ENCODE data around the gene PARD3B.

The PARD3B gene

GRCh38 chr2:204772546-204772945 is 227.3 kb downstream of the PARD3B start:
- DNase-seq: no peak

- no peak for DNase-seq
Observed at GRCh38 chr2:204775766-204776165, 230.5 kb downstream of the PARD3B start.

- DNase-seq: no peak
Observed at GRCh38 chr2:204776781-204777559, 231.7 kb downstream of the PARD3B start.

- no peak for DNase-seq
Observed at GRCh38 chr2:204779771-204780170, 234.5 kb downstream of the PARD3B start.

GRCh38 chr2:204781941-204782340 is 236.7 kb downstream of the PARD3B start:
- no peak for DNase-seq

- no peak for DNase-seq
Observed at GRCh38 chr2:204790076-204790475, 244.8 kb downstream of the PARD3B start.

- DNase-seq: no peak
Observed at GRCh38 chr2:204791230-204791629, 246.0 kb downstream of the PARD3B start.

- DNase-seq: no peak
Observed at GRCh38 chr2:204794624-204795023, 249.3 kb downstream of the PARD3B start.

GRCh38 chr2:204795156-204795555 is 249.9 kb downstream of the PARD3B start:
- DNase-seq: no peak

- no peak for DNase-seq
Observed at GRCh38 chr2:204796581-204796980, 251.3 kb downstream of the PARD3B start.

- DNase-seq: no peak
Observed at GRCh38 chr2:204799791-204800190, 254.5 kb downstream of the PARD3B start.

- DNase-seq: no peak
Observed at GRCh38 chr2:204808494-204808893, 263.2 kb downstream of the PARD3B start.

GRCh38 chr2:204824751-204825453 is 279.6 kb downstream of the PARD3B start:
- no peak for DNase-seq

GRCh38 chr2:204825681-204826080 is 280.4 kb downstream of the PARD3B start:
- no peak for DNase-seq

GRCh38 chr2:204827701-204828590 is 282.7 kb downstream of the PARD3B start:
- DNase-seq: no peak

GRCh38 chr2:204834716-204835384 is 289.6 kb downstream of the PARD3B start:
- DNase-seq: no peak

GRCh38 chr2:204835786-204836185 is 290.5 kb downstream of the PARD3B start:
- DNase-seq: no peak

- DNase-seq: no peak
Observed at GRCh38 chr2:204840504-204840903, 295.2 kb downstream of the PARD3B start.

- no peak for DNase-seq
Observed at GRCh38 chr2:204842068-204842467, 296.8 kb downstream of the PARD3B start.

- DNase-seq: no peak
Observed at GRCh38 chr2:204842661-204843485, 297.6 kb downstream of the PARD3B start.

- DNase-seq: no peak
Observed at GRCh38 chr2:204846471-204846870, 301.2 kb downstream of the PARD3B start.

GRCh38 chr2:204849892-204850291 is 304.6 kb downstream of the PARD3B start:
- DNase-seq: peak in 1 of 2 experiments; percentile 4

All from SHP77 (cell line).